Type B pancreatic cell (in vitro differentiated cells): ENCODE results near the gene GKAP1. TPM values are rescaled to one million over a fixed set of nuclear protein-coding genes. Genes with fewer than 3 reads are reported as not detected.
"Not testable (repeated sequence)": the region's sequence is repeated elsewhere in the genome, so short reads cannot be mapped to it uniquely, and the experiment has no call there.

Experiments
- DNase-seq: peaks from one replicate; pipeline ENCODE4 v3.0.0; 2021; ENCODE audit warnings: mixed read lengths; ENCODE audit not compliant: unreplicated experiment; ENCODE audit errors: extremely low spot score
- H3K27ac Mint-ChIP-seq: 2 replicates; pipeline ENCODE4 v1.8.0; 2021; ENCODE audit warnings: mild to moderate bottlenecking, mixed read lengths
- H3K27me3 Mint-ChIP-seq: 2 replicates; pipeline ENCODE4 v1.8.0; 2021; ENCODE audit warnings: mixed read lengths
- H3K36me3 Mint-ChIP-seq: 2 replicates; pipeline ENCODE4 v1.8.0; 2021; ENCODE audit warnings: mixed read lengths
- H3K4me1 Mint-ChIP-seq: one replicate; pipeline ENCODE4 v1.8.0; 2021; ENCODE audit warnings: mixed read lengths; ENCODE audit not compliant: unreplicated experiment
- H3K4me3 Mint-ChIP-seq: 2 replicates; pipeline ENCODE4 v1.8.0; 2021; ENCODE audit warnings: mild to moderate bottlenecking, mixed read lengths
- H3K9me3 Mint-ChIP-seq: 2 replicates; pipeline ENCODE4 v1.8.0; 2021; ENCODE audit warnings: mixed read lengths
- CTCF ChIP-seq: fragments of 200-600 bp; sonication (generic); conservative IDR thresholded peaks from 2 replicates; pipeline ENCODE4 v1.5.0; 2021; ENCODE audit warnings: antibody characterized with exemption, mild to moderate bottlenecking
- total RNA-seq: library from RNA; stranded (reverse); gene quantifications from 2 replicates; pipeline ENCODE4 v1.2.1, GENCODE V29; 2021; ENCODE audit warnings: low replicate concordance

The GKAP1 gene
- total RNA-seq, 1 donor from 2014 or later, result 8.4 TPM

DNA sequence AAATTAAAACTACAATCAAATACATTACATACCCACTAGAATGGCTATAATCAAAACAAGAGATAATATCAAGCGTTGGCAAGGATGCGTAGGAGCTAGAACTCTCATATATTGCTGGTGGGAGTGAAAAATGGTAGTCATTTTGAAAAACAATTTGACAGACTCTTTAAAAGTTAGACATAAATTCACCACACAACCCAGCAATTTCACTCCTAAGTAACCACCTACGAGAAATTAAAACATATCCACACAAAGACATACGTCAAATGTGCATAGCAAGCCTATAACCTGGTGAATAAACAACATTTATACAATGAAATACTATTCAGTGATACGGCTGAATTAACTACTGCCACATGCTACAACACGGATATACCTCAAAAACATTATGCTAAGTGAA is 44.7 kb downstream of the GKAP1 start:
- Mint-ChIP-seq H3K36me3 (no peaks in the 10 kb centered on the region), H3K4me1 (no peaks in the 10 kb centered on the region), H3K27ac (no peak overlapping the region), H3K9me3 (no peaks in the 10 kb centered on the region), H3K4me3 (no peak overlapping the region), H3K27me3 (no peaks in the 10 kb centered on the region)
- no peak for TF ChIP-seq CTCF
- DNase-seq, result no peak

GRCh38 chr9:83765376-83765775 is 52.2 kb downstream of the GKAP1 start:
- H3K4me1 Mint-ChIP-seq, result no peaks in the 10 kb centered on the region

GRCh38 chr9:83754383-83754977 is 63.1 kb downstream of the GKAP1 start:
- Mint-ChIP-seq H3K27me3 (no peaks in the 10 kb centered on the region), H3K4me1 (no peaks in the 10 kb centered on the region), H3K36me3 (no peaks in the 10 kb centered on the region), H3K4me3 (no peak overlapping the region), H3K27ac (no peak overlapping the region), H3K9me3 (no peaks in the 10 kb centered on the region)
- no peak for TF ChIP-seq CTCF
- DNase-seq, result no peak

More at GRCh38 chr9:83765376-83765775, 52.2 kb downstream of the GKAP1 start:
- H3K27ac Mint-ChIP-seq, result no peak overlapping the region
- H3K4me3 Mint-ChIP-seq, result no peak overlapping the region
- no peaks in the 10 kb centered on the region for H3K27me3 Mint-ChIP-seq
- no peaks in the 10 kb centered on the region for H3K36me3 Mint-ChIP-seq
- no peak for TF ChIP-seq CTCF
- peaks cover 5% of the 10 kb centered on the region for H3K9me3 Mint-ChIP-seq
- no peak for DNase-seq

DNA sequence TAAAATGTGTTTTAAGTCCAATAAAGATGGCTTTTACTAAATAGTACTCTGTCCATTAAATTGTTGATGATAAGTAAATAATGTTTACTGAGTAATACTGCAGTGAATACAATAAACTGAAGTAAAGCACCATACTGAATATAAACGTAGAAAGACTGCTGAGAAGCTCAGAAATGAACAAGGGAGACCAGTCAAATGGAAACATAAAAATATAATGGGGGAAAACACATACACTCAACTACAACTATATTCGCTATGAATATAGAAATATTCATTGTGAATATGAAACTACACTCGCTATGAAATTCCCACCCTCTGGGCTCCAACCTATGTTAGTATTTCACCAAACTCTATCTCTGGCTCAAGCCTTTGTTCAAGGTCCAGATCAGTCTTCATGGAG is 67.9 kb downstream of the GKAP1 start:
- H3K9me3 Mint-ChIP-seq, result no peaks in the 10 kb centered on the region
- H3K36me3 Mint-ChIP-seq, result no peaks in the 10 kb centered on the region
- no peaks in the 10 kb centered on the region for H3K27me3 Mint-ChIP-seq
- no peak overlapping the region for H3K4me3 Mint-ChIP-seq
- H3K27ac Mint-ChIP-seq, result no peak overlapping the region
- no peak for TF ChIP-seq CTCF
- no peak for DNase-seq
- peaks cover 4% of the 10 kb centered on the region for H3K4me1 Mint-ChIP-seq

GRCh38 chr9:83744206-83744605 is 73.4 kb downstream of the GKAP1 start:
- peaks cover 4% of the 10 kb centered on the region for H3K4me1 Mint-ChIP-seq
- TF ChIP-seq CTCF, result no peak
- H3K27ac Mint-ChIP-seq, result no peak overlapping the region
- no peak for DNase-seq
- H3K36me3 Mint-ChIP-seq, result no peaks in the 10 kb centered on the region
- no peaks in the 10 kb centered on the region for H3K9me3 Mint-ChIP-seq
- H3K4me3 Mint-ChIP-seq, result no peak overlapping the region
- H3K27me3 Mint-ChIP-seq, result no peaks in the 10 kb centered on the region

DNA sequence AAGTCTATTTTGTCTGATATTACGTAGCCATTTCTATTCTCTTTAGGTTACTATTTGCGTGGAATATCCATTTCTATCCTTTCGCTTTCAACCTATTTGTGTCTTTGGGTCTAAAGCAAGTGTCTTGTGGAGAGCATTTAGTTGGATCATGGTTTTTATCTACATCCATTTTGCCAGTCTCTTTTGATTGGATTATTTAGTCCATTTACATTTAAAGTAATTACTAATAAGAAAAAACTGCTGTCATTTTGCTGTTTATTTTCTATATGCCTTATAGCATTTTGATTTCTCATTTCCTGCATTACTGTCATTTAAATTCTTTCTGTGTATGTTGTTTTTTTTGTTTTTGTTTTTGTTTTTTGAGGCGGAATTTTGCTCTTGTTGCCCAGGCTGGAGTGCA is 83.8 kb downstream of the GKAP1 start:
- Mint-ChIP-seq H3K27me3 (no peaks in the 10 kb centered on the region), H3K4me1 (no peaks in the 10 kb centered on the region), H3K9me3 (no peaks in the 10 kb centered on the region), H3K27ac (no peak overlapping the region), H3K36me3 (no peaks in the 10 kb centered on the region), H3K4me3 (no peak overlapping the region)
- DNase-seq, result no peak
- no peak for TF ChIP-seq CTCF

DNA sequence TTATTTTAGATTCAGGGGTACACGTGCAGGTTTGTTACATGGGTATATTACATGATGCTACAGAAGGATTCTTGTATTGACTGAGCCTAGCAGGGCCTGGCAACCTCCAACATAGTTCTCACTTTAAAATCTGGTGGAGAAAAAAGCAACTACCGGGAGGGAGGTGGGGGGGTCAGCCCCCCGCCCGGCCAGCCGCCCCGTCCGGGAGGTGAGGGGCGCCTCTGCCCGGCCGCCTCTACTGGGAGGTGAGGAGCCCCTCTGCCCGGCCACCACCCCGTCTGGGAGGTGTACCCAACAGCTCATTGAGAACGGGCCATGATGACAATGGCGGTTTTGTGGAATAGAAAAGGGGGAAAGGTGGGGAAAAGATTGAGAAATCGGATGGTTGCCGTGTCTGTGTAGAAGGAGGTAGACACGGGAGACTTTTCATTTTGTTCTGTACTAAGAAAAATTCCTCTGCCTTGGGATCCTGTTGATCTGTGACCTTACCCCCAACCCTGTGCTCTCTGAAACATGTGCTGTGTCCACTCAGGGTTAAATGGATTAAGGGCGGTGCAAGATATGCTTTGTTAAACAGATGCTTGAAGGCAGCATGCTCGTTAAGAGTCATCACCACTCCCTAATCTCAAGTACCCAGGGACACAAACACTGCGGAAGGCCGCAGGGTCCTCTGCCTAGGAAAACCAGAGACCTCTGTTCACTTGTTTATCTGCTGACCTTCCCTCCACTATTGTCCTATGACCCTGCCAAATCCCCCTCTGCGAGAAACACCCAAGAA is 88.8 kb downstream of the GKAP1 start:
- not testable (repeated sequence) for H3K9me3 Mint-ChIP-seq, H3K36me3 Mint-ChIP-seq, H3K4me3 Mint-ChIP-seq, H3K27ac Mint-ChIP-seq, H3K27me3 Mint-ChIP-seq, DNase-seq, H3K4me1 Mint-ChIP-seq
